Endothelial cell of umbilical vein (primary cell): ENCODE data around the gene PANK2. TPM values are rescaled to one million over a fixed set of nuclear protein-coding genes. Genes with fewer than 3 reads are reported as not detected.

Source experiments
- BruUV-seq: library from RNA; stranded (reverse); fragments of 400-500 nt; replicated peaks from 2 replicates; lab custom pipeline; 2021; lab: Mats Ljungman, UMichigan
- CTCF ChIA-PET: fragments of 300-600, 350-600 bp; sonication (Branson Sonifier 250); formaldehyde crosslinking; loops from one replicate; lab custom pipeline; 2021; ENCODE audit warnings: antibody characterized with exemption, inconsistent platforms; lab: Charles Lee
- POLR2A ChIA-PET: fragments of 300-600, 350-600 bp; sonication (Branson Sonifier 250); formaldehyde crosslinking; loops from one replicate; lab custom pipeline; 2021; ENCODE audit warnings: antibody characterized with exemption, inconsistent platforms; lab: Charles Lee
- DNase-seq: peaks from one replicate; pipeline ENCODE4 v3.0.0-alpha.2; 2011; ENCODE audit warnings: low read depth, low spot score
- FAIRE-seq: peaks from 2 replicates; lab custom pipeline; 2011; peaks lifted over from hg19 to GRCh38; lab: Jason Lieb, UNC
- H2AFZ ChIP-seq: 2 replicates; pipeline ENCODE4 v1.6.0; 2012; ENCODE audit warnings: low read depth, low read length, control low read depth, inconsistent platforms
- H3K27ac ChIP-seq: 2 replicates; pipeline ENCODE4 v1.5.1; 2011; ENCODE audit warnings: low read depth, mild to moderate bottlenecking, control low read depth, low read length, moderate library complexity; ENCODE audit not compliant: insufficient read depth
- H3K27me3 ChIP-seq, 2 experiments: 2 replicates each; pipeline versions ENCODE4 v1.6.0 to v1.6.1; 2011; ENCODE audit warnings: low read length in 2 of 2, mixed read lengths in 1 of 2; ENCODE audit not compliant: control insufficient read depth in 2 of 2, insufficient read depth in 2 of 2
- H3K36me3 ChIP-seq, 2 experiments: 2 replicates in 1 of 2; 3 replicates in 1 of 2; pipeline ENCODE4 v1.5.1; 2011; ENCODE audit warnings: low read length in 2 of 2, mild to moderate bottlenecking in 1 of 2, moderate library complexity in 1 of 2; ENCODE audit not compliant: control insufficient read depth in 2 of 2, insufficient read depth in 2 of 2; ENCODE audit errors: extremely low read depth in 1 of 2
- H3K4me1 ChIP-seq: 3 replicates; pipeline ENCODE4 v1.5.1; 2011; ENCODE audit warnings: mild to moderate bottlenecking, low read length; ENCODE audit not compliant: control insufficient read depth, insufficient read depth; ENCODE audit errors: extremely low read depth
- H3K4me2 ChIP-seq: 2 replicates; pipeline ENCODE4 v1.6.1; 2011; ENCODE audit warnings: low read length, control low read depth, mixed read lengths; ENCODE audit not compliant: insufficient read depth
- H3K4me3 ChIP-seq, 3 experiments: fragments of 200-600 bp in 1 of 3; sonication (generic), shearing (Covaris generic) in 1 of 3; replicated peaks in 1 of 3; 2 replicates each; pipeline ENCODE4 v1.5.1; 2011 to 2016; ENCODE audit warnings: control low read depth in 3 of 3, low read length in 3 of 3, mild to moderate bottlenecking in 2 of 3, inconsistent platforms in 1 of 3, low read depth in 1 of 3, moderate library complexity in 1 of 3; ENCODE audit not compliant: insufficient read depth in 1 of 3
- H3K79me2 ChIP-seq: 2 replicates; pipeline ENCODE4 v1.6.0; 2012; ENCODE audit warnings: low read length, inconsistent platforms; ENCODE audit not compliant: control insufficient read depth, insufficient read depth
- H3K9ac ChIP-seq: replicated peaks from 2 replicates; pipeline ENCODE3; 2011; ENCODE audit warnings: low read length, control low read depth; ENCODE audit not compliant: insufficient read depth; ENCODE audit errors: extremely low read depth
- H3K9me1 ChIP-seq: replicated peaks from 3 replicates; pipeline ENCODE4 v1.6.0; 2011; ENCODE audit warnings: mild to moderate bottlenecking, low read length; ENCODE audit not compliant: control insufficient read depth, insufficient read depth; ENCODE audit errors: extremely low read depth
- H3K9me3 ChIP-seq: replicated peaks from 2 replicates; pipeline ENCODE4 v1.5.1; 2012; ENCODE audit warnings: low read length, inconsistent platforms; ENCODE audit not compliant: control insufficient read depth, insufficient read depth
- H4K20me1 ChIP-seq: replicated peaks from 2 replicates; pipeline ENCODE3; 2011; ENCODE audit warnings: mild to moderate bottlenecking, low read length; ENCODE audit not compliant: control insufficient read depth, insufficient read depth; ENCODE audit errors: extremely low read depth
- EZH2 ChIP-seq: IDR thresholded peaks from 2 replicates; pipeline ENCODE4 v1.6.1; 2012; ENCODE audit warnings: borderline replicate concordance, low read depth, mild to moderate bottlenecking, moderate library complexity, low read length, inconsistent platforms; ENCODE audit not compliant: severe bottlenecking
- FOS ChIP-seq: IDR thresholded peaks from 2 replicates; pipeline ENCODE4 v1.6.1; 2011; ENCODE audit warnings: mild to moderate bottlenecking, low read length, moderate library complexity, borderline replicate concordance; ENCODE audit not compliant: insufficient read depth
- GATA2 ChIP-seq: IDR thresholded peaks from 2 replicates; pipeline ENCODE4 v1.7.0; 2011; ENCODE audit warnings: low read depth, mild to moderate bottlenecking, moderate library complexity, mixed read lengths, low read length; ENCODE audit not compliant: insufficient read length, insufficient read depth
- JUN ChIP-seq: IDR thresholded peaks from 2 replicates; pipeline ENCODE4 v1.6.1; 2011; ENCODE audit warnings: borderline replicate concordance, low read depth; ENCODE audit not compliant: insufficient read length, insufficient read depth
- MYC ChIP-seq: IDR thresholded peaks from one replicate; pipeline ENCODE4 v1.6.1; 2011; ENCODE audit warnings: mild to moderate bottlenecking, low read depth, low read length
- POLR2A ChIP-seq: IDR thresholded peaks from 2 replicates; pipeline ENCODE4 v1.6.1; 2012; ENCODE audit warnings: low read depth, mild to moderate bottlenecking, control low read depth, low read length
- POLR2AphosphoS5 ChIP-seq: IDR thresholded peaks from 2 replicates; pipeline ENCODE4 v1.6.1; 2012; ENCODE audit warnings: low read depth, mild to moderate bottlenecking, control low read depth, low read length, moderate library complexity; ENCODE audit not compliant: insufficient read depth
- dilution Hi-C: fragments of 300-500 bp; cut with MboI; formaldehyde crosslinking; loops from one replicate; pipeline ENCODE4 v1.15.0; 2019; ENCODE audit warnings: low sequenced_read_pairs; ENCODE audit not compliant: extremely low pct_ligation_motif_present
- intact Hi-C: fragments of 100-400 bp; cut with micrococcal nuclease; formaldehyde crosslinking; loops from one replicate; pipeline ENCODE4 v1.10.0; 2022
- polyA plus RNA-seq, 4 experiments: library from polyadenylated mRNA; depleted of rRNA in 3 of 4; stranded (reverse) in 3 of 4; unstranded in 1 of 4; fragments of >200 nt; gene quantifications; 2 replicates each; pipeline versions ENCODE4 v1.2.1 to v1.2.3, GENCODE V29; 2011 to 2012; ENCODE audit warnings: missing spikeins in 1 of 4
- total RNA-seq: library from RNA; stranded (reverse); gene quantifications from 2 replicates; pipeline ENCODE4 v1.2.3, GENCODE V29; 2021
- TF ChIP-seq, protein P1 (sequence below), 2 donors: IDR thresholded peaks; 1 replicate in 1 of 2; 2 replicates in 1 of 2; pipeline ENCODE4 v1.5.1; 2011; ENCODE audit warnings: low read length in 2 of 2, mild to moderate bottlenecking in 2 of 2, moderate library complexity in 2 of 2, control low read depth in 1 of 2, inconsistent platforms in 1 of 2, low read depth in 1 of 2; ENCODE audit not compliant: insufficient read depth in 1 of 2; ENCODE audit errors: extremely low read depth in 1 of 2
- TF ChIP-seq, protein P2 (sequence below): IDR thresholded peaks from 2 replicates; pipeline ENCODE4 v1.6.1; 2011; ENCODE audit not compliant: insufficient read depth, insufficient read length

PANK2 gene
- total and polyA plus RNA-seq, 2 donors (not counting 3 experiments of a cell fraction or from before 2014, with no cell fraction given): 18.9 to 54.3 TPM

DNA sequence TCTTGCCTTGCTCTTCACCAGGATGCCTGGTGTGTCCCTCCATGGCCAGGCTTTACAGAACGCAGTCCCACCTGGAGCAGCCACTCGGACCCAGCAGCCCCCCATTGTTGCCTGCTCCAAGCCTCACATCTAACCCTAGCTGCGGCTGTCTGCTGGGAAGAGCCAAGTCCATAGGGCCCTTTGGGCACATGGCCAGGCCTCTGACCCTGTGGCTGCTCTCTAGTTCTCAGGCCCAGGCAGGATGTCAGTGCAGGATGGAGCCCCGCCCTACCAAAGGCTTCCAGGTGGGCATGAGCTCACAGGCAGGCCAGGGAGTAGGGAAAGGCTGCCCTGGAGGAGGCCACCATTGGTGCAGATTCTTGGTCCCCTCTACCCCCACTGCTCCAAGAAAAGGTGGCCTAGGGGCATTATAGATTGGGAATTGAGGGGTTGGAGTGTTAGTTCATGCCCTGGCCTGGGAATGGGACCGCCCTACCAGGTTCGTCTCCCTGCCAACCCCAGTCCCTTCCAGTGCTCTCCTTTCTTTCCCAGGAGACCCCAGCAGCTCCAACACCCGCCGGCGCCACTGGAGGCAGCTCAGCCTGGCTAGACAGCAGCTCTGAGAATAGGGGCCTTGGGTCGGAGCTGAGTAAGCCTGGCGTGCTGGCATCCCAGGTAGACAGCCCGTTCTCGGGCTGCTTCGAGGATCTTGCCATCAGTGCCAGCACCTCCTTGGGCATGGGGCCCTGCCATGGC lies 23.9 kb upstream of the PANK2 start:
- no TSS peak for BruUV-seq
- dilution Hi-C loops: no loop called here

More for the DNA sequence above, 23.9 kb upstream of the PANK2 start:
- no peak overlapping the region for H3K4me2 ChIP-seq
- no peaks in the 10 kb centered on the region for H3K79me2 ChIP-seq
- peaks cover 23 to 65% of the 10 kb centered on the region in 2 experiments for H3K36me3 ChIP-seq
- no peak for FAIRE-seq
- no peak overlapping the region for H3K9ac ChIP-seq
- H3K27me3 ChIP-seq: no peaks in the 10 kb centered on the region
- CTCF ChIA-PET: no interaction called here
- H3K9me3 ChIP-seq: no peaks in the 10 kb centered on the region
- TF ChIP-seq POLR2AphosphoS5: no peak
- no peak for TF ChIP-seq EZH2
- TF ChIP-seq GATA2: no peak
- no peak for TF ChIP-seq MYC
- TF ChIP-seq FOS: no peak
- TF ChIP-seq JUN: no peak
- TF ChIP-seq, protein P1, sequence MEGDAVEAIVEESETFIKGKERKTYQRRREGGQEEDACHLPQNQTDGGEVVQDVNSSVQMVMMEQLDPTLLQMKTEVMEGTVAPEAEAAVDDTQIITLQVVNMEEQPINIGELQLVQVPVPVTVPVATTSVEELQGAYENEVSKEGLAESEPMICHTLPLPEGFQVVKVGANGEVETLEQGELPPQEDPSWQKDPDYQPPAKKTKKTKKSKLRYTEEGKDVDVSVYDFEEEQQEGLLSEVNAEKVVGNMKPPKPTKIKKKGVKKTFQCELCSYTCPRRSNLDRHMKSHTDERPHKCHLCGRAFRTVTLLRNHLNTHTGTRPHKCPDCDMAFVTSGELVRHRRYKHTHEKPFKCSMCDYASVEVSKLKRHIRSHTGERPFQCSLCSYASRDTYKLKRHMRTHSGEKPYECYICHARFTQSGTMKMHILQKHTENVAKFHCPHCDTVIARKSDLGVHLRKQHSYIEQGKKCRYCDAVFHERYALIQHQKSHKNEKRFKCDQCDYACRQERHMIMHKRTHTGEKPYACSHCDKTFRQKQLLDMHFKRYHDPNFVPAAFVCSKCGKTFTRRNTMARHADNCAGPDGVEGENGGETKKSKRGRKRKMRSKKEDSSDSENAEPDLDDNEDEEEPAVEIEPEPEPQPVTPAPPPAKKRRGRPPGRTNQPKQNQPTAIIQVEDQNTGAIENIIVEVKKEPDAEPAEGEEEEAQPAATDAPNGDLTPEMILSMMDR (IDR thresholded peaks at IDR 0.05; ENCODE audit: extremely low read depth in 1 of 2, insufficient read depth in 1 of 2, low read depth in 1 of 2, low read length in 2 of 2): no peak
- no peak for TF ChIP-seq POLR2A
- TF ChIP-seq, protein P2, sequence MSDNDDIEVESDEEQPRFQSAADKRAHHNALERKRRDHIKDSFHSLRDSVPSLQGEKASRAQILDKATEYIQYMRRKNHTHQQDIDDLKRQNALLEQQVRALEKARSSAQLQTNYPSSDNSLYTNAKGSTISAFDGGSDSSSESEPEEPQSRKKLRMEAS: no peak
- no peak overlapping the region for H2AFZ ChIP-seq
- no peak overlapping the region for H3K4me3 ChIP-seq
- H4K20me1 ChIP-seq: no peaks in the 10 kb centered on the region
- no peaks in the 10 kb centered on the region for H3K9me1 ChIP-seq
- no peak for DNase-seq
- POLR2A ChIA-PET: no interaction called here
- no peak overlapping the region for H3K27ac ChIP-seq
- H3K4me1 ChIP-seq: no peaks in the 10 kb centered on the region
- intact Hi-C loops: no loop called here
